ENCODE results near the gene SUV39H1. TPM values are rescaled to one million over a fixed set of nuclear protein-coding genes. Genes with fewer than 3 reads are reported as not detected.

Gene SUV39H1
- total RNA-seq, 1 donor from 2014 or later: 2.6 TPM

DNA sequence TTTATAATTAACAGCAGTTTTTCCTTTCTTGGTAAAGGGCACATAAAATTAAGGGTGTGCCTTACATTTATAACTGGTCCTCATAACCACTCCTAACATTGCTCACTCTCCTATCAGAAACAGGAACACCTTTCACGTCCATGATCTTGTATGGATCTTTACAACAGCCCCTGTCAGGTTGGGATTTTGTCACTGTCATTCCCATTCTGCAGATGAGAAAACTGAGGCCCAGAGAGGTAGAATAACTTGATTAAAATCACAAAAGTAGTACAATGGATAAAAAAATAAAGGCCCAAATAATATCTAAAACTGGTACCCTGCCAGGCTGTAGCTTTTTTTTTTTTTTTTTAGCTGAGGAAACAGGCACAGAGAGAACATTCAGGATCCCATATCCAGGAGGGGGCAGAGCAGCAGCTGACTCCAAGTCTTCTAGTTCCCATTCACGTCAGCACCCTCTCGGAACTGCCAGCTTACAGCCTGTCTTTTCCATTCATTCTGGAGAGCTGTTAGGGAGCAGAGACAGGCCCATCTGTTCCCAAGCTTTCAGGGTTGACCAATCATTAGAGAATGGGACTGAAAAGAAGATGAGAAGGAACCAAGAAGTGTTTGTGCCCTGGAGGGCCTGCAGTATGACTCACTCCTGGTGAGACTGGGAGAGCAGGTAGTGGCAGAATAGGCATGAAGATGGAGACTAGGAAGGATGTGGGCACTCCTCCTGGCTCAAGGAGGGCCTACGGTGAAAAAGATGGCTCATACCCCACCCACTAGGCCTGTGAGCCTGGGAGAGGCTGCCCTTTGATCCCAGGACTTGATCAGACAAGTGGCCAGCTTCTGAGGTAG, 7.3 kb downstream of the SUV39H1 start:
- intact Hi-C loops (cut with micrococcal nuclease): no loop called here
- Histone ChIP-seq H3K4me1 (peaks cover 13% of the 10 kb centered on the region), H3K9me3 (replicated peaks) (no peaks in the 10 kb centered on the region), H3K36me3 (peaks cover 11% of the 10 kb centered on the region), H3K4me3 (no peak overlapping the region), H3K27me3 (ENCODE audit: low read depth) (no peaks in the 10 kb centered on the region), H3K27ac (replicated peaks) (peak overlapping the region; percentile 61)
- TF ChIP-seq, protein P1, sequence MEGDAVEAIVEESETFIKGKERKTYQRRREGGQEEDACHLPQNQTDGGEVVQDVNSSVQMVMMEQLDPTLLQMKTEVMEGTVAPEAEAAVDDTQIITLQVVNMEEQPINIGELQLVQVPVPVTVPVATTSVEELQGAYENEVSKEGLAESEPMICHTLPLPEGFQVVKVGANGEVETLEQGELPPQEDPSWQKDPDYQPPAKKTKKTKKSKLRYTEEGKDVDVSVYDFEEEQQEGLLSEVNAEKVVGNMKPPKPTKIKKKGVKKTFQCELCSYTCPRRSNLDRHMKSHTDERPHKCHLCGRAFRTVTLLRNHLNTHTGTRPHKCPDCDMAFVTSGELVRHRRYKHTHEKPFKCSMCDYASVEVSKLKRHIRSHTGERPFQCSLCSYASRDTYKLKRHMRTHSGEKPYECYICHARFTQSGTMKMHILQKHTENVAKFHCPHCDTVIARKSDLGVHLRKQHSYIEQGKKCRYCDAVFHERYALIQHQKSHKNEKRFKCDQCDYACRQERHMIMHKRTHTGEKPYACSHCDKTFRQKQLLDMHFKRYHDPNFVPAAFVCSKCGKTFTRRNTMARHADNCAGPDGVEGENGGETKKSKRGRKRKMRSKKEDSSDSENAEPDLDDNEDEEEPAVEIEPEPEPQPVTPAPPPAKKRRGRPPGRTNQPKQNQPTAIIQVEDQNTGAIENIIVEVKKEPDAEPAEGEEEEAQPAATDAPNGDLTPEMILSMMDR (IDR thresholded peaks at IDR 0.05; ENCODE audit: borderline replicate concordance): no peak
- no peak for DNase-seq

DNA sequence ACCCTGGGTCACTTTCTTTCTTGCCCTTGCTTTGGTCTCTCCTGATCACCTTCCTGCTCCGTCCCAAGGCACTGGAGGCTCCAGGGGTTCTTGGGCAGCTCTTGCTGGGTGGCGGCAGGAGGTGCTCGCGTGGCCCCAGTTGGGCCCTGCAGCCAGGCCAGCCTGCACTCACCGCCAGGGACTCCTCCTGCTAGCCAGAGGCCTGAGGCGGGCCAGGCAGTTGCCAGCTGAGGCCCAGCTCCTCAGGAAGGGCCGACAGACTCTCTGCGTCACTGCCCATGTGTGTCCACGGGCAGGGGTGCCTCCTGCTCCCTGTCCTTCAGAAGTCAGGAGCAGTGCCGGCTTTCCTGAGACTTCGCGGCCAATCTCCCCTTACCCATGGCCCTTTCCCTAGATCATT, 9.3 kb downstream of the SUV39H1 start:
- TF ChIP-seq, protein P1 (IDR thresholded peaks at IDR 0.05; ENCODE audit: borderline replicate concordance): no peak
- Histone ChIP-seq H3K4me1 (peaks cover 13% of the 10 kb centered on the region), H3K9me3 (replicated peaks) (no peaks in the 10 kb centered on the region), H3K27ac (replicated peaks) (no peak overlapping the region), H3K36me3 (no peaks in the 10 kb centered on the region), H3K27me3 (ENCODE audit: low read depth) (no peaks in the 10 kb centered on the region), H3K4me3 (no peak overlapping the region)
- intact Hi-C loops (cut with micrococcal nuclease): no loop called here
- no peak for DNase-seq

DNA sequence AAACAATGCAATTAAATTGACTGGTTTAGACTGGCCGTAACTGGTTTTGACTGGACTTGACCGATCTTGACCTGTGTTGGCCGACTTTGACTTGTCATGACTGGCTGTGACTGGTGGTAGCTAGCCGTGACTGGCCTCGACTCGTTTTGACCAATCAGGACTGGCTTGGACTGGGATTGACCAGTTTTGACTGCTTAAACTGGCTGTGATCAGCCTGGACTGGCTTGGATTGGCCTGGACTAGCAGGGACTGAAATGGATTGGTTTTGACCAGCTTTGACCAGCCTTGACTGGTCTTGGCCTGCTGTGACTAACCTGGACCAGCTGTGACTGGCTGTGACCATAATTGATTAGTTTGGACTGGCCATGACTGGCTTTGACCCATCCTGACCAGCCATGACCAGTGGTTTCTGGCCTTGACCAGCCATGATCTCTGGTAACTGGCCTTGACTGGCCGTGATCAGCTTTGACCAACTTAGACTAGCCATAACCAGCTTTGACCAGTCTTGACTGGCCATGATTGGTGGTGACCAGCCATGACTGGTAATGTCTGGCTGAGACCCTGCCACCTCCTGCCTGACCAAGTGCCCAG, 13.1 kb downstream of the SUV39H1 start:
- Histone ChIP-seq H3K36me3 (no peaks in the 10 kb centered on the region), H3K4me3 (no peak overlapping the region), H3K27ac (replicated peaks) (no peak overlapping the region), H3K27me3 (ENCODE audit: low read depth) (no peaks in the 10 kb centered on the region), H3K9me3 (replicated peaks) (no peaks in the 10 kb centered on the region), H3K4me1 (peaks cover 18% of the 10 kb centered on the region)
- intact Hi-C loops (cut with micrococcal nuclease): no loop called here
- no peak for DNase-seq
- TF ChIP-seq, protein P1 (IDR thresholded peaks at IDR 0.05; ENCODE audit: borderline replicate concordance): no peak

- no peaks in the 10 kb centered on the region for H3K9me3 ChIP-seq (replicated peaks)
- TF ChIP-seq, protein P1 (IDR thresholded peaks at IDR 0.05; ENCODE audit: borderline replicate concordance): no peak
- H3K36me3 ChIP-seq: no peaks in the 10 kb centered on the region
- peaks cover 14% of the 10 kb centered on the region for H3K4me1 ChIP-seq
- intact Hi-C loops (cut with micrococcal nuclease): no loop called here
- no peak for DNase-seq
- H3K4me3 ChIP-seq: peak overlapping the region; percentile 48
- H3K27ac ChIP-seq (replicated peaks): peak overlapping the region; percentile 82
- H3K27me3 ChIP-seq (ENCODE audit: low read depth): no peaks in the 10 kb centered on the region
These were observed 14.8 kb downstream of the SUV39H1 start for GRCh38 chrX:48711162-48711928.

- H3K4me3 ChIP-seq: peak overlapping the region; percentile 48
- H3K4me1 ChIP-seq: peaks cover 14% of the 10 kb centered on the region
- H3K27ac ChIP-seq (replicated peaks): peak overlapping the region; percentile 82
- H3K27me3 ChIP-seq (ENCODE audit: low read depth): no peaks in the 10 kb centered on the region
- no peak for DNase-seq
- no peaks in the 10 kb centered on the region for H3K36me3 ChIP-seq
- intact Hi-C loops (cut with micrococcal nuclease): no loop called here
- H3K9me3 ChIP-seq (replicated peaks): no peaks in the 10 kb centered on the region
- TF ChIP-seq, protein P1 (IDR thresholded peaks at IDR 0.05; ENCODE audit: borderline replicate concordance): no peak
These were observed 15.5 kb downstream of the SUV39H1 start for GRCh38 chrX:48711929-48712505.
